ENCODE measurements around the gene VAC14. TPM values are rescaled to one million over a fixed set of nuclear protein-coding genes. Genes with fewer than 3 reads are reported as not detected.

Gene VAC14
- total and polyA plus RNA-seq, 5 donors from 2014 or later = 27.0 to 38.8 (median 30.1) TPM

- Histone ChIP-seq H3K4me1 (ENCODE audit: control insufficient read depth, insufficient read depth, low read length, poor library complexity, severe bottlenecking) (peaks cover 26% of the 10 kb centered on the region), H3K9me3 (ENCODE audit: control insufficient read depth in 2 of 2, low read length in 2 of 2) (no peaks in the 10 kb centered on the region), H3K27ac (ENCODE audit: insufficient read depth, low read length, poor library complexity, severe bottlenecking) (no peak overlapping the region), H3K36me3 (ENCODE audit: control insufficient read depth, insufficient read depth, low read length) (peaks cover 17% of the 10 kb centered on the region), H3K27me3 (ENCODE audit: control insufficient read depth, insufficient read depth, low read length) (no peaks in the 10 kb centered on the region), H3K4me3 (ENCODE audit: low read depth, low read length) (no peak overlapping the region)
- Mint-ChIP-seq H3K4me1 (peaks cover 6 to 41% (median 23%) of the 10 kb centered on the region in 4 donors), H3K4me3 (peak overlapping the region in 1 of 4 donors; percentile 39), H3K27ac (peak overlapping the region in 2 of 3 donors; percentile 72 to 89), H3K27me3 (no peaks in the 10 kb centered on the region), H3K36me3 (peaks cover 27% of the 10 kb centered on the region), H3K9me3 (no peaks in the 10 kb centered on the region)
- DNase-seq = no peak
- no peak for ATAC-seq (ENCODE audit: low read depth in 2 of 2)
These were observed 66.3 kb downstream of the VAC14 start for GRCh38 chr16:70734522-70735095.

- Histone ChIP-seq H3K9me3 (ENCODE audit: control insufficient read depth in 2 of 2, low read length in 2 of 2) (no peaks in the 10 kb centered on the region), H3K4me3 (ENCODE audit: low read depth, low read length) (no peak overlapping the region), H3K36me3 (ENCODE audit: control insufficient read depth, insufficient read depth, low read length) (peaks cover 34% of the 10 kb centered on the region), H3K27me3 (ENCODE audit: control insufficient read depth, insufficient read depth, low read length) (no peaks in the 10 kb centered on the region), H3K27ac (ENCODE audit: insufficient read depth, low read length, poor library complexity, severe bottlenecking) (no peak overlapping the region), H3K4me1 (ENCODE audit: control insufficient read depth, insufficient read depth, low read length, poor library complexity, severe bottlenecking) (no peaks in the 10 kb centered on the region)
- ATAC-seq (ENCODE audit: low read depth in 2 of 2) (no peak), DNase-seq (no peak)
- Mint-ChIP-seq H3K36me3 (peaks cover 27% of the 10 kb centered on the region), H3K9me3 (no peaks in the 10 kb centered on the region), H3K27me3 (no peaks in the 10 kb centered on the region), H3K27ac (peak overlapping the region in 2 of 3 donors; percentile 24 to 74), H3K4me3 (no peak overlapping the region), H3K4me1 (peaks cover 0 to 11% (median 7%) of the 10 kb centered on the region in 4 donors)
These were observed 70.0 kb downstream of the VAC14 start for GRCh38 chr16:70730944-70731343.

GRCh38 chr16:70730031-70730430 is 70.9 kb downstream of the VAC14 start:
- Histone ChIP-seq H3K4me3 (ENCODE audit: low read depth, low read length) (no peak overlapping the region), H3K36me3 (ENCODE audit: control insufficient read depth, insufficient read depth, low read length) (peaks cover 34% of the 10 kb centered on the region), H3K9me3 (ENCODE audit: control insufficient read depth in 2 of 2, low read length in 2 of 2) (no peaks in the 10 kb centered on the region), H3K4me1 (ENCODE audit: control insufficient read depth, insufficient read depth, low read length, poor library complexity, severe bottlenecking) (no peaks in the 10 kb centered on the region), H3K27ac (ENCODE audit: insufficient read depth, low read length, poor library complexity, severe bottlenecking) (no peak overlapping the region), H3K27me3 (ENCODE audit: control insufficient read depth, insufficient read depth, low read length) (no peaks in the 10 kb centered on the region)
- Mint-ChIP-seq H3K36me3 (peaks cover 27% of the 10 kb centered on the region), H3K9me3 (no peaks in the 10 kb centered on the region), H3K27me3 (no peaks in the 10 kb centered on the region), H3K4me3 (no peak overlapping the region), H3K4me1 (peaks cover 0 to 11% (median 5%) of the 10 kb centered on the region in 4 donors), H3K27ac (peak overlapping the region in 2 of 3 donors; percentile 24 to 85)
- DNase-seq = no peak
- ATAC-seq (ENCODE audit: low read depth in 2 of 2) = no peak

- Mint-ChIP-seq H3K27ac (peak overlapping the region in 1 of 3 donors; percentile 6), H3K4me1 (peaks cover 0 to 11% (median under 1%) of the 10 kb centered on the region in 4 donors), H3K36me3 (peaks cover 27% of the 10 kb centered on the region), H3K9me3 (no peaks in the 10 kb centered on the region), H3K4me3 (no peak overlapping the region), H3K27me3 (no peaks in the 10 kb centered on the region)
- no peaks in the 10 kb centered on the region for H3K27me3 ChIP-seq (ENCODE audit: control insufficient read depth, insufficient read depth, low read length)
- no peak for ATAC-seq (ENCODE audit: low read depth in 2 of 2)
- H3K9me3 ChIP-seq (ENCODE audit: control insufficient read depth in 2 of 2, low read length in 2 of 2) = no peaks in the 10 kb centered on the region
- H3K4me3 ChIP-seq (ENCODE audit: low read depth, low read length) = no peak overlapping the region
- H3K4me1 ChIP-seq (ENCODE audit: control insufficient read depth, insufficient read depth, low read length, poor library complexity, severe bottlenecking) = no peaks in the 10 kb centered on the region
- H3K36me3 ChIP-seq (ENCODE audit: control insufficient read depth, insufficient read depth, low read length) = peaks cover 34% of the 10 kb centered on the region
- no peak for DNase-seq
- no peak overlapping the region for H3K27ac ChIP-seq (ENCODE audit: insufficient read depth, low read length, poor library complexity, severe bottlenecking)
These were observed 71.7 kb downstream of the VAC14 start for GRCh38 chr16:70729292-70729691.

- H3K4me3 Mint-ChIP-seq = no peak overlapping the region
These were observed 72.8 kb downstream of the VAC14 start for GRCh38 chr16:70728150-70728549.

GRCh38 chr16:70726892-70727361 is 74.0 kb downstream of the VAC14 start:
- DNase-seq = no peak
- Mint-ChIP-seq H3K4me3 (no peak overlapping the region), H3K27me3 (no peaks in the 10 kb centered on the region), H3K27ac (no peak overlapping the region), H3K9me3 (no peaks in the 10 kb centered on the region), H3K36me3 (peaks cover 37% of the 10 kb centered on the region), H3K4me1 (peaks cover 0 to 11% (median 1%) of the 10 kb centered on the region in 4 donors)
- H3K36me3 ChIP-seq (ENCODE audit: control insufficient read depth, insufficient read depth, low read length) = peaks cover 30% of the 10 kb centered on the region
- H3K27me3 ChIP-seq (ENCODE audit: control insufficient read depth, insufficient read depth, low read length) = no peaks in the 10 kb centered on the region
- H3K4me1 ChIP-seq (ENCODE audit: control insufficient read depth, insufficient read depth, low read length, poor library complexity, severe bottlenecking) = no peaks in the 10 kb centered on the region
- H3K9me3 ChIP-seq (ENCODE audit: control insufficient read depth in 2 of 2, low read length in 2 of 2) = no peaks in the 10 kb centered on the region
- no peak overlapping the region for H3K27ac ChIP-seq (ENCODE audit: insufficient read depth, low read length, poor library complexity, severe bottlenecking)
- no peak overlapping the region for H3K4me3 ChIP-seq (ENCODE audit: low read depth, low read length)
- ATAC-seq (ENCODE audit: low read depth in 2 of 2) = no peak

More at GRCh38 chr16:70728150-70728549, 72.8 kb downstream of the VAC14 start:
- H3K4me1 Mint-ChIP-seq = peaks cover 0 to 11% (median 0%) of the 10 kb centered on the region in 4 donors
- H3K36me3 Mint-ChIP-seq = peaks cover 31% of the 10 kb centered on the region
- H3K27ac Mint-ChIP-seq = no peak overlapping the region
- no peaks in the 10 kb centered on the region for H3K27me3 ChIP-seq (ENCODE audit: control insufficient read depth, insufficient read depth, low read length)
- DNase-seq (no peak), ATAC-seq (ENCODE audit: low read depth in 2 of 2) (no peak)
- no peak overlapping the region for H3K4me3 ChIP-seq (ENCODE audit: low read depth, low read length)
- H3K4me1 ChIP-seq (ENCODE audit: control insufficient read depth, insufficient read depth, low read length, poor library complexity, severe bottlenecking) = no peaks in the 10 kb centered on the region
- H3K27me3 Mint-ChIP-seq = no peaks in the 10 kb centered on the region
- H3K36me3 ChIP-seq (ENCODE audit: control insufficient read depth, insufficient read depth, low read length) = peaks cover 34% of the 10 kb centered on the region
- no peak overlapping the region for H3K27ac ChIP-seq (ENCODE audit: insufficient read depth, low read length, poor library complexity, severe bottlenecking)
- H3K9me3 ChIP-seq (ENCODE audit: control insufficient read depth in 2 of 2, low read length in 2 of 2) = no peaks in the 10 kb centered on the region
- H3K9me3 Mint-ChIP-seq = no peaks in the 10 kb centered on the region

GRCh38 chr16:70725912-70726828 is 74.8 kb downstream of the VAC14 start:
- H3K36me3 ChIP-seq (ENCODE audit: control insufficient read depth, insufficient read depth, low read length) = peaks cover 28% of the 10 kb centered on the region
- Mint-ChIP-seq H3K4me3 (no peak overlapping the region), H3K4me1 (peaks cover 0 to 11% (median 1%) of the 10 kb centered on the region in 4 donors), H3K27me3 (no peaks in the 10 kb centered on the region), H3K9me3 (no peaks in the 10 kb centered on the region), H3K36me3 (peaks cover 31% of the 10 kb centered on the region), H3K27ac (no peak overlapping the region)
- ATAC-seq (ENCODE audit: low read depth in 2 of 2) = no peak
- H3K9me3 ChIP-seq (ENCODE audit: control insufficient read depth in 2 of 2, low read length in 2 of 2) = no peaks in the 10 kb centered on the region
- no peaks in the 10 kb centered on the region for H3K27me3 ChIP-seq (ENCODE audit: control insufficient read depth, insufficient read depth, low read length)
- no peaks in the 10 kb centered on the region for H3K4me1 ChIP-seq (ENCODE audit: control insufficient read depth, insufficient read depth, low read length, poor library complexity, severe bottlenecking)
- no peak overlapping the region for H3K4me3 ChIP-seq (ENCODE audit: low read depth, low read length)
- DNase-seq = no peak
- H3K27ac ChIP-seq (ENCODE audit: insufficient read depth, low read length, poor library complexity, severe bottlenecking) = no peak overlapping the region
